H1 (cell line): Measurements from ENCODE around the gene MPEG1. TPM values are rescaled to one million over a fixed set of nuclear protein-coding genes. Genes with fewer than 3 reads are reported as not detected.

Experiments used
- CTCF ChIA-PET: fragments of 300-600 bp; sonication (Branson Sonifier 250); formaldehyde crosslinking; loops from one replicate; lab custom pipeline; 2021; ENCODE audit not compliant: partially characterized antibody; lab: Charles Lee
- POLR2A ChIA-PET: fragments of 300-600 bp; sonication (Branson Sonifier 250); formaldehyde crosslinking; loops from one replicate; lab custom pipeline; 2021; ENCODE audit warnings: inconsistent platforms; ENCODE audit not compliant: partially characterized antibody; lab: Charles Lee
- DNase-seq, 2 experiments: peaks; one replicate each; pipeline versions ENCODE4 v3.0.0 to v3.0.0-alpha.2; 2010 to 2022; ENCODE audit warnings: low spot score in 2 of 2, low read depth in 1 of 2, mixed read lengths in 1 of 2
- FAIRE-seq: peaks from 2 replicates; lab custom pipeline; 2011; peaks lifted over from hg19 to GRCh38; lab: Jason Lieb, UNC
- H2AFZ ChIP-seq: 2 replicates; pipeline ENCODE4 v1.8.1; 2012; ENCODE audit warnings: low read length, inconsistent platforms
- H2AK5ac ChIP-seq: 2 replicates; pipeline ENCODE4 v1.6.1; 2013; ENCODE audit warnings: low read depth, low read length
- H2BK120ac ChIP-seq: replicated peaks from 2 replicates; pipeline ENCODE3; 2013; ENCODE audit warnings: low read depth, low read length, inconsistent platforms
- H2BK12ac ChIP-seq: 2 replicates; pipeline ENCODE4 v1.6.1; 2013; ENCODE audit warnings: low read depth, low read length
- H2BK15ac ChIP-seq: 2 replicates; pipeline ENCODE4 v1.6.1; 2013; ENCODE audit warnings: low read length
- H2BK20ac ChIP-seq: 2 replicates; pipeline ENCODE4 v1.6.1; 2013; ENCODE audit warnings: low read length
- H2BK5ac ChIP-seq: 2 replicates; pipeline ENCODE4 v1.6.1; 2013; ENCODE audit warnings: low read depth, low read length
- H3K14ac ChIP-seq: 2 replicates; pipeline ENCODE4 v1.6.1; 2013; ENCODE audit warnings: inconsistent platforms; ENCODE audit not compliant: insufficient read length
- H3K18ac ChIP-seq: 2 replicates; pipeline ENCODE4 v1.6.1; 2013; ENCODE audit warnings: low read length; ENCODE audit errors: extremely low read depth
- H3K23ac ChIP-seq: 2 replicates; pipeline ENCODE4 v1.6.1; 2013; ENCODE audit warnings: inconsistent platforms; ENCODE audit not compliant: insufficient read length
- H3K23me2 ChIP-seq: 2 replicates; pipeline ENCODE4 v1.6.1; 2013; ENCODE audit warnings: low read depth, low read length
- H3K27ac ChIP-seq: 2 replicates; pipeline ENCODE4 v1.6.1; 2011; ENCODE audit warnings: low read depth, low read length, inconsistent platforms
- H3K27me3 ChIP-seq, 4 experiments: replicated peaks in 1 of 4; 1 replicate in 1 of 4; 2 replicates in 3 of 4; pipeline versions ENCODE4 v1.6.1 to v1.8.1; 2011 to 2013; ENCODE audit warnings: low read length in 3 of 4, mild to moderate bottlenecking in 3 of 4, inconsistent platforms in 2 of 4, mixed read lengths in 2 of 4, moderate library complexity in 1 of 4; ENCODE audit not compliant: control insufficient read depth in 3 of 4, insufficient read depth in 3 of 4; ENCODE audit errors: extremely low read depth in 1 of 4
- H3K36me3 ChIP-seq, 4 experiments: 2 replicates each; pipeline versions ENCODE4 v1.6.1 to v1.8.1; 2011 to 2013; ENCODE audit warnings: mild to moderate bottlenecking in 4 of 4, low read length in 3 of 4, moderate library complexity in 2 of 4, control low read depth in 1 of 4, inconsistent platforms in 1 of 4; ENCODE audit not compliant: insufficient read depth in 4 of 4, control insufficient read depth in 2 of 4
- H3K4ac ChIP-seq: replicated peaks from 2 replicates; pipeline ENCODE3; 2013; ENCODE audit warnings: low read length, low read depth, mixed read lengths, inconsistent platforms; ENCODE audit not compliant: insufficient read length
- H3K4me1 ChIP-seq, 4 experiments: replicated peaks in 1 of 4; 1 replicate in 1 of 4; 2 replicates in 3 of 4; pipeline versions ENCODE4 v1.6.1 to v1.8.1; 2011 to 2013; ENCODE audit warnings: low read length in 3 of 4, inconsistent platforms in 2 of 4, mixed read lengths in 1 of 4; ENCODE audit not compliant: insufficient read depth in 4 of 4, control insufficient read depth in 3 of 4
- H3K4me2 ChIP-seq, 2 experiments: 2 replicates each; pipeline versions ENCODE4 v1.6.1 to v1.8.1; 2011 to 2013; ENCODE audit warnings: low read depth in 2 of 2, low read length in 2 of 2, control low read depth in 1 of 2, inconsistent platforms in 1 of 2, mild to moderate bottlenecking in 1 of 2; ENCODE audit not compliant: insufficient read depth in 1 of 2
- H3K4me3 ChIP-seq, 4 experiments: fragments of 200-600, 300-600 bp in 1 of 4; sonication (generic), shearing (Covaris generic), sonication (Bioruptor Twin) in 1 of 4; 2 replicates each; pipeline versions ENCODE4 v1.5.1 to v1.8.1; 2011 to 2016; ENCODE audit warnings: low read length in 4 of 4, low read depth in 3 of 4, control low read depth in 2 of 4, inconsistent platforms in 2 of 4, mild to moderate bottlenecking in 2 of 4, mixed read lengths in 1 of 4, moderate library complexity in 1 of 4; ENCODE audit not compliant: insufficient read depth in 2 of 4; ENCODE audit errors: extremely low read depth in 1 of 4
- H3K56ac ChIP-seq: replicated peaks from 2 replicates; pipeline ENCODE3; 2013; ENCODE audit warnings: low read depth, mild to moderate bottlenecking, mixed read lengths, low read length, inconsistent platforms; ENCODE audit not compliant: insufficient read length
- H3K79me1 ChIP-seq: 2 replicates; pipeline ENCODE4 v1.6.1; 2013; ENCODE audit warnings: low read depth, low read length, control low read depth
- H3K79me2 ChIP-seq, 2 experiments: 2 replicates each; pipeline versions ENCODE4 v1.6.1 to v1.8.1; 2012 to 2013; ENCODE audit warnings: low read length in 2 of 2, mild to moderate bottlenecking in 2 of 2, inconsistent platforms in 1 of 2; ENCODE audit not compliant: insufficient read depth in 2 of 2, control insufficient read depth in 1 of 2
- H3K9ac ChIP-seq, 4 experiments: replicated peaks in 1 of 4; 1 replicate in 1 of 4; 2 replicates in 3 of 4; pipeline versions ENCODE4 v1.6.1 to v1.8.1; 2011 to 2013; ENCODE audit warnings: low read depth in 3 of 4, low read length in 3 of 4, control low read depth in 2 of 4, mild to moderate bottlenecking in 2 of 4, moderate library complexity in 2 of 4, inconsistent platforms in 1 of 4; ENCODE audit errors: extremely low read depth in 1 of 4
- H3K9me3 ChIP-seq, 2 experiments: 2 replicates each; pipeline versions ENCODE4 v1.6.1 to v1.8.1; 2012 to 2013; ENCODE audit warnings: mild to moderate bottlenecking in 2 of 2, moderate library complexity in 2 of 2, control low read depth in 1 of 2, inconsistent platforms in 1 of 2, low read depth in 1 of 2, low read length in 1 of 2, mixed read lengths in 1 of 2; ENCODE audit not compliant: insufficient read depth in 2 of 2
- H4K20me1 ChIP-seq, 2 experiments: replicated peaks in 1 of 2; 2 replicates each; pipeline versions ENCODE3 to v1.8.1; 2011 to 2013; ENCODE audit warnings: inconsistent platforms in 2 of 2, low read length in 2 of 2, mild to moderate bottlenecking in 1 of 2; ENCODE audit not compliant: insufficient read depth in 2 of 2, control insufficient read depth in 1 of 2
- H4K5ac ChIP-seq: 2 replicates; pipeline ENCODE4 v1.6.1; 2013; ENCODE audit warnings: low read length, low read depth, mixed read lengths, inconsistent platforms; ENCODE audit not compliant: insufficient read length
- H4K8ac ChIP-seq: 2 replicates; pipeline ENCODE4 v1.8.0; 2013; ENCODE audit warnings: mild to moderate bottlenecking, moderate library complexity, low read length, inconsistent platforms; ENCODE audit not compliant: insufficient read depth; ENCODE audit errors: extremely low read depth
- H4K91ac ChIP-seq: replicated peaks from 2 replicates; pipeline ENCODE3; 2013; ENCODE audit warnings: low read length, mixed read lengths, inconsistent platforms; ENCODE audit not compliant: insufficient read length
- BCL11A ChIP-seq, 2 experiments: IDR thresholded peaks; one replicate each; pipeline ENCODE4 v1.6.1; 2011; ENCODE audit warnings: low read depth in 2 of 2, low read length in 2 of 2, mild to moderate bottlenecking in 2 of 2
- WGBS, 2 experiments: shearing (Covaris generic) in 1 of 2; methylation state at CpG; one replicate each; pipeline versions ENCODE4 v1.1.6 to v1.1.7; 2013 to 2015; ENCODE audit warnings: low lambda C conversion rate in 2 of 2, mixed read lengths in 2 of 2, inconsistent platforms in 1 of 2, low coverage in 1 of 2, missing lambda C conversion rate in 1 of 2; ENCODE audit not compliant: insufficient replicate concordance in 2 of 2, insufficient coverage in 1 of 2, insufficient read length in 1 of 2; ENCODE audit errors: extremely low coverage in 1 of 2, missing lambda C conversion rate in 1 of 2; 5-methylcytosine and 5-hydroxymethylcytosine counted together
- polyA plus RNA-seq, 7 experiments: library from polyadenylated mRNA; depleted of rRNA in 3 of 7; stranded (reverse) in 5 of 7; unstranded in 2 of 7; fragments of >200 nt in 5 of 7; fragments of 200-250 nt in 2 of 7; gene quantifications; 1 replicate in 5 of 7; 2 replicates in 1 of 7; 4 replicates in 1 of 7; pipeline versions ENCODE4 v1.2.1 to v1.2.3, GENCODE V29; 2011 to 2013; ENCODE audit warnings: missing spikeins in 2 of 7, mixed read lengths in 2 of 7
- total RNA-seq: library from RNA; stranded (reverse); fragmentation: NEBNext Ultra II Directional; extraction: Animal tissue kit (Norgen Biotek cat#: 25700); gene quantifications from 2 replicates; pipeline ENCODE4 v1.2.1, GENCODE V29; 2021

MPEG1 gene
- total and polyA plus RNA-seq, 2 of the 8 experiments (the other 6 are each of a cell fraction or from before 2014, with no cell fraction given): not detected

DNA sequence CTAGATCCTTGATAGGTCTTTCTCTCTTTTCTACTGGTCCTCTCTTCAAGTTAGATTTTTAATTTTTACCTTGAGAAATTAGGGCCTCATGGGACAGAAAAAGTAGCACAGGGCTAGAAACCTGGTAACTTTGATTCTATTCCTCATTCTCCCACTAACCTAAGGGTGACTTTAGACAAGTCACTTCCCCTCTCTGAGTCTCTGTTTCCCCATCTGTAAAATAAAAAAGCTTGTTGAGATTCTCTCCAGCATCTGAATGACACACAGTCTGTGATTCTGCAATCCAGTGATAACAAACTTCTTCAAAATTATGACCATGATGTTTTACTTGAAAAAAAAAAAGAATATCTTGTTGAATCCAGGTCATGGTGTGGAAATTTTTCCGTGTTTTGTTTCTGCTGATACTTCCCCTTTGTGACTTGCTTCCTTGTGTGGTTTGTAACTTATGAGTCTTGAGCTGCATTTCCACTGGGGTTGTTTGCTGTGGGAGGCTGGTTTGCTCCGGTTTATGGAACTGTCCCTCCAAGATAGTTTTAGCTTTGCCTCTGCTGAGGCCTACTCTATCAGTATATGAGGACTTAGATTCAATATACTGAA, 9.8 kb upstream of the MPEG1 start:
- Histone ChIP-seq H3K36me3 (no peaks in the 10 kb centered on the region), H4K8ac (no peak overlapping the region), H3K4me1 (no peaks in the 10 kb centered on the region), H3K14ac (no peak overlapping the region), H2BK5ac (no peak overlapping the region), H3K27me3 (no peaks in the 10 kb centered on the region), H3K9me3 (no peaks in the 10 kb centered on the region), H2BK120ac (no peak overlapping the region), H2BK15ac (no peak overlapping the region), H3K4me2 (no peak overlapping the region), H3K79me2 (no peaks in the 10 kb centered on the region), H3K27ac (no peak overlapping the region), H2BK12ac (no peak overlapping the region), H4K20me1 (no peaks in the 10 kb centered on the region), H3K4me3 (no peak overlapping the region), H3K56ac (no peak overlapping the region), H3K18ac (no peak overlapping the region), H3K4ac (no peak overlapping the region), H3K23me2 (no peaks in the 10 kb centered on the region; the same call in 1 of the 2 replicates), H3K9ac (no peak overlapping the region), H3K23ac (no peak overlapping the region), H3K79me1 (no peaks in the 10 kb centered on the region), H4K5ac (no peak overlapping the region), H2BK20ac (no peak overlapping the region), H4K91ac (no peak overlapping the region), H2AK5ac (no peak overlapping the region), H2AFZ (no peak overlapping the region)
- POLR2A ChIA-PET: no interaction called here
- CTCF ChIA-PET: interaction anchor here (0.9 to 5.1 kb wide), 8 partner anchors 11 to 434 kb away, joined by 3 to 25 read pairs (median 4); partner anchors contain the start of gene DTX4
- 89% methylated on average over 2 of the region's 2 CpGs; no CpG with 5 or more reads in 1 of the 2 experiments for WGBS, 2 experiments
- no peak for FAIRE-seq
- no peak for DNase-seq
- TF ChIP-seq BCL11A (IDR thresholded peaks at IDR 0.05; ENCODE audit: low read depth in 2 of 2, low read length in 2 of 2): no peak
